HG03066 (cell line): Measurements from ENCODE around the gene XNDC1N.
A peak's percentile ranks its signal among the peaks of the same experiment; 100 is the strongest.
"Not testable (repeated sequence)": the region's sequence is repeated elsewhere in the genome, so short reads cannot be mapped to it uniquely, and the experiment has no call there.

Experiments
- ATAC-seq: cut with Tn5 transposase; IDR thresholded peaks from one replicate; pipeline ENCODE4 v1.9.1; 2021; ENCODE audit warnings: low read depth; ENCODE audit not compliant: unreplicated experiment

XNDC1N gene

DNA sequence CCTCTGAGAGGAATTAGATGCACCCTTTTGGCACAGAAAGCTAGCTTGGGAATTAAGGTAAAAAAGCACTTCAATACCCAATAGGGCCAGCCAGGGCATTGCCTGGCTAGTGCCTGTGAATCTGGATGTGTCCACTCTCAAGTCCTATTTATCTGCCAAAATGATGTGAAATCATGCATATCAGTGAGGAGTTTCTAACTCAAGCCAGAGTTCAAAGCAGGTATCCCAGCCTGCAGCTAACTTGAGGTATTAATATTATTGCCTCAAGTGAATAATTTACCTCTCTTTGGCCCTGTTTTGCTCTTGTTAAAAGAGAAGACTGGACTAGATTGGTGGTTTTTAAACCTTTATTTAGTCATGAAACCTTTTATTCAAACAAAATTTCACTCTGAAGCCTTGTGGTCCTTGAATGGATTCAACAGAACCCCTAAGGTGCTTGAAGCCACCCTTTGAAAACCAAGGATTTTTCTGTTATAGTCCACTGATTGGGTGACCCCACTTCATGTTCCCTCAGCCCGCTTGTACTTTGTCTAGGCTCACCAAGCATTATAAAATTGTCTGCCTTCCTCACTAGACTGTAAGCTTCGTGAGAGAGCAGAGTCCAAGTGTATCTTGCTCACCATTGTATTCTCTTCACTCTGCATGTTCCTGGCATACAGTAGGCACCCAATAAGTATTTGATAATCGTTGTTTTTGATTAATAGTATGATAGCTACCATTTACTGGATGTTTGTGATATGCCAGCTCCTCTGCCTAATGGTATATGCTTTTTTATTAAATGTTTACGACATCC lies 4.9 kb upstream of the XNDC1N start:
- no peak for ATAC-seq

DNA sequence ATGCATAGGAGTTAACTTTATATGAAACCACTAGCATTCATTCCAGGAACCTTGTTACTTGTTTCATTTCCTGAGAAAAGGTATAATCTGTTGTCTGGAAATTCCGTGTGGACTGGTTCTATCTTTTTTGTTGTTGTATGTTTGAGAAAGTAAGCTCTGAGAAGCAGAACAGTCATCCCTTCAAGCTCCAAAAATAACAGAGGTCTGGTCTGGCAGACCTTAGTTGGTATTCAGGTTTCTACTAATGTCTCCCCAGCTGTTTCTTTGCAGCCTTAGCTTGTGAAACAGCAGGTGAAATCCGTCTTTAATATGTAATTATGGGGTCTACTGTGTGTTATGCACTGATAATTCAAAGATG lies 2.8 kb upstream of the XNDC1N start:
- no peak for ATAC-seq

DNA sequence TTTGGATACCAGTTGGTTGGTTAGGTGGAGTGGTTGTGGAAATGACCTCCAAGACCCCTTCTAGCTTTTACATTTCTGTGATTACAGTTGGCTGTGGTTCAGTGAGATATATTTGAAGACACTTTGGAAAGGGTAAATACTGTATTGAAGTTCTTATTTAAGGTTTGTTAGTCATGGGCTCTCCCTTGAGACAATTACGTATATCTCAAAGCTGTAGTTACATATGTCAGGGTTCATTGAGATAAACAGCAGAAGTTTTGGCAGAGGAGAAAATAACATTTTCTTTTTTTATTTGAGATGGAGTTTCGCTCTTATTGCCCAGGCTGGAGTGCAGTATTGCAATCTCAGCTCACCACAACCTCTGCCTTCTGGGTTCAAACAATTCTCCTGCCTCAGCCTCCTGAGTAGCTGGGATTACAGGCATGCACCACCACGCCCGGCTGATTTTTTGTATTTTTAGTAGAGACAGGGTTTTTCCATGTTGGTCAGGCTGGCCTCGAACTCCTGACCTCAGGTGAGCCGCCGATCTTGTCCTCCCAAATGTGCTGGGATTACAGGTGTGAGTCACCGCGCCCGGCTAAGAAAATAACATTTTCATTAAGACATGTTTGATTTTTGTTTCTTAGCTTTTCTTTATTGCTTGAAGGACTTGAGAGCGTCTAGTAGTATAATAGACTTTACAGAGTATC lies 2.3 kb upstream of the XNDC1N start:
- ATAC-seq = no peak

DNA sequence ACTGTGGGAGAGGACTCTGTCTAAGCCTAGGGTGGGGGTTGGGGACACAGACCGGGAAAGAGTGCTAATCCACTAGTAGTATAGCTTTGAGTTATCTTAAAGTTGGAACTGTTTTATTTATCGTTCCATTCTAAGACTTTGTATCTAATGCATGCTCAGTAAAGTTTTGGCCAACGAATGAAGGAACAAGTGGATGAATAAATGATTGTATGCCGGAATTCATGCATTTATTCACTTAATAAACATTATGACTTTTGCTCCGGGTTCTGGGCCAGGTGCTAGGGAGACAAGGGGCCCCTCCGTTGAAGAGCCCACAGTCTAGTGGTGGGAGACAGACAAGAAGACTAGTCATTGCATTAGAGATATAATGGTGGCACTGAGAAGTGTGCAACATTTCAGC lies 1.1 kb upstream of the XNDC1N start:
- no peak for ATAC-seq

DNA sequence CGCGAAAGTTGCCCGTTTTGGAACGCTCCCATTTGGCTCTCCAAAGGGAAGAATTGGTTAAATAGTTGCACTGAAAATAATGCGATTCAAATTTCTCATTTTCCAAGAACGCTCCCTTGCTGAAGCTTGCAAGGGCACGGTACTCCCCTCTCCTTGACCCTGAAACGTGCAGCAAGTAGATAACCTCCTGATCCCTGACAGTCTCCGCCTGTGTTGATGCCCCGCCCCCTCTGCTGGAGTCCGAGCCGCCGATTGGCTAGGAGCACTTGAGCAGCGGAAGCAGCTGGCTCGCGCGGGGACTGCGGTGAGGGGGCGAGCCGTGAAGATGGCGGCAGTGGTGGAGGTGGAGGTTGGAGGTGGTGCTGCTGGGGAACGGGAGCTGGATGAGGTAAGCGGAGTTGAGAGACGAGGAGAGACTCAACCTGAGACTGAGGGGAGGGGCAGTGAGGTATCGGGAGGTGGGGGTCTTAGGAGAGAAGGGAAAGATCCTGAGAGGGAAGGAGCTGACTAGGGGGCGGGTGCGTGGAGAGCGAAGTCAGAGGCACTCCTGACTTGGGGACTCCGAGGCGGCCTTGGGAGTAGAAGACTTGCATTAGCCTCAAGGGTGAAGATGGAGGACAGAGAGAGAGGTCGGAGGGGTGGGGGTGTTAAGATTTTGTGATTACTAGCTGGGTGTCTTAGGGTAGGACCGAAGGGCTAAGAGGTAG lies 496 bp upstream of the XNDC1N start, which contains the start of gene RNF121:
TSS of gene RNF121 (plus strand) at position 310 of the 707 bp plus-strand sequence. CDS start at position 326, 16 bp downstream.
- peak; percentile 78 for ATAC-seq

DNA sequence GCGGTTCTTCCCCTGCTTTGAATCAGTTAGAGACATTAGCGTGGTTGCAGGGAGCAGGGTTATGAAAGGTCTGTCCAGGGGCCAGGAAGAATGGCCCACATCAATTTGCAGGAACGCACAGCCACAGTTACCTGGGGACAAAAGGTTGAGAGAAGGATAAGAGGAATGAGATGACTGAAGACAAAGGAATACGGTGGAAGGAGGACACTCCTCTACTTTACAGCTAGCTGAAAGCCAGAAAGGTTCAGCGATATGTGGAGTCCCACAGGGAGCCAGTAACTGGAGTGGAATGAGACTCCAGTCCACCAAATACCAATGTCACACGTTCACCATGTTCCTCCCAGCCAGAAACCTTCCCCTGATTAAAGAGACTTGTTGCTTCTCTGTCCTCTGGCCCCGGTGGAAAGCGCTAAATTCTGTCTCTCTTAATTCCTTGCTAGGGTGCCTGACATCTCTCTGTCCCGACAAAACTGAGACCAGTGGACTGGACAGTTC lies 10.7 kb downstream of the XNDC1N start:
- no peak for ATAC-seq

DNA sequence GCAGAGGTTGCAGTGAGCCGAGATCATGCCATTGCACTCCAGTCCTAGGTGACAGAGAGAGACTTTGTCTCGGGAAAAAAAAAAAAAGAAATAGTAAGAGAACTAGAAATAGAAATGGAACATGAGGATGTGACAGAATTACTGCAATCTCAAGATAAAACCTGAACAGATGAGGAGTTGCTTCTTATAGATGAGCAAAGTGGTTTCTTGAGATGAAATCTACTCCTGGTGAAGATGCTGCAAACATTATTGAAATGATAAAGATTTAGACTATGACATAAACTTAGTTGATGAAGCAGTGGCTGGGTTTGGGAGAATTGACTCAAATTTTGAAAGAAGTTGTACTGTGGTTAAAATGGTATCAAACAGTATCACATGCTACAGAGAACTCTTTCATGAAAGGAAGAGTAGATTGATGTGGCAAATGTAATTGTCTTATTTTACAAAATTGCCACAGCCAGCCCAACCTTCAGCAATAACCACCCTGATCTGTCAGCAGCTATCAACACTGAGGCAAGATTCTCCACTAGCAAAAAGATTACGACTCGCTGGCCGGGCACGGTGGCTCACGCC lies 13.7 kb downstream of the XNDC1N start:
- no peak for ATAC-seq

DNA sequence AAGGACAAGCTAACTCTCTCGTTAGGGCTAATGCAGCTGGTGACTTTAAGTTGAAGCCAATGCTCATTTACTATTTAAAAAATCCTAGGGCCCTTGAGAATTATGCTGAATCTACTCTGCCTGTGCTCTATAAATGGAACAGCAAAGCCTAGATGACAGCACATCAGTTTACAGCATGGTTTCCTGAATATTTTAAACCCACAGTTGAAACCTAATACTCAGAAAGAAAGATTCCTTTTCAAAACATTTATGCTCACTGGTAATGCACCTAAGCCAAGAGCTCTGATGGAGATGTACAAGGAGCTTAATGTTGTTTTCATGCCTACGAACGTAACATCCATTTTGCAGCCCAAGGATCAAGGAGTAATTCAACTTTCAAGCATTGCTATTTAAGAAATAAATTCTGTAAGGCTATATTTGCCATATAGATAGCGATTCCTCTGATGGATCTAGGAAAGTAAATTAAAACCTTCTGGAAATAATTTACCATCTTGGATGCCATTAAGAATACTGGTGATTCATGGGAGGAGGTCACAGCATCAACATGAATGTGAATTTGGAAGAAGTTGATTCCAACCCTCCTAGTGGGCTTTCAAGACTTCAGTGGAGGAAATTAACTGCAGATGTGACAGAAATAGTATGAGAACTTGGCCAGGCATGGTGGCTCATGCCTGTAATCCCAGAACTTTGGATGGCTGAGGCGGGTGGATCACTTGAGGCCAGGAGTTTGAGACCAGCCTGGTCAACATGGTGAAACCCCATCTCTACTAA lies 14.5 kb downstream of the XNDC1N start:
- no peak for ATAC-seq

DNA sequence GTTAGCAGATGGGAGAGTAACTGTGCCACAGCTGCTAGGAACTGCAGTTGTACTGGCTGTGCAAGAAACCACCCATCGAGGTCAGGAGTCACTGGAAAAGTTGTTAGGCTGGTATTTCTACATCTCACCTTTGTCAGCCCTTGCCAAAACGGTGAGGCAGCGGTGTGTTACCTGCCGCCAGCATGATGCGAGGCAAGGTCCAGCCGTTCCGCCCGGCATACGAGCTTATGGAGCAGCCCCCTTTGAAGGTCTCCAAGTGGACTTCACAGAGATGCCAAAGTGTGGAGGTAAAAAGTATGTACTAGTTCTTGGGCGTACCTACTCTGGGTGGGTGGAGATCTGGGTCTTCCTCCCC lies 16.4 kb downstream of the XNDC1N start:
- not testable (repeated sequence) for ATAC-seq

DNA sequence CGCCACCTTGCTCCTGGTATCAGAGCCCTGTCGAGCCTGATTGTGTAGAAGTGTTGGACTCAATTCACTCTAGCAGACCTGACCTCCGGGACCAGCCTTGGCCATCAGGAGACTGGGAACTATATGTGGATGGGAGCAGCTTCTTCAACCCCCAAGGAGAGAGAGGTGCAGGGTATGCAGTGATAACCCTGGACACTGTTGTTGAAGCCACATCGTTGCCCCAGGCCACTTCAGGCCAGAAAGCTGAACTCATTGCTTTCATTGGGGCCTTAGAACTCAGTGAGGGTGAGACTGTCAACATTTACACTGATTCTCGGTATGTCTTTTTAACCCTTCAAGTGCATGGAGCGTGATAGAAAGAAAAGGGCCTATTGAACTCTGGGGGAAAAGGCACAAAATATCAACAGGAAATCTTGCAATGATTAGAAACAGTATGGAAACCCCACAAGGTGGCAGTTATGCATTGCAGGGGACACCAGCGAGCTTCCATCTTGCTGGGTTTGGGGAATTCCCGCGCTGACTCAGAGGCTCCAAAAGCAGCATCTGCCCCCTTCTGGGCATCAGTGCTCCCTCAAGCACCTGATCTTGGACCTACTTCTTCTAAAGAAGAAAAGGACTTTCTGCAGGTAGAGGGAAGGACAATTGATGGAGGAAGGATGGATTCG lies 16.9 kb downstream of the XNDC1N start:
- not testable (repeated sequence) for ATAC-seq

DNA sequence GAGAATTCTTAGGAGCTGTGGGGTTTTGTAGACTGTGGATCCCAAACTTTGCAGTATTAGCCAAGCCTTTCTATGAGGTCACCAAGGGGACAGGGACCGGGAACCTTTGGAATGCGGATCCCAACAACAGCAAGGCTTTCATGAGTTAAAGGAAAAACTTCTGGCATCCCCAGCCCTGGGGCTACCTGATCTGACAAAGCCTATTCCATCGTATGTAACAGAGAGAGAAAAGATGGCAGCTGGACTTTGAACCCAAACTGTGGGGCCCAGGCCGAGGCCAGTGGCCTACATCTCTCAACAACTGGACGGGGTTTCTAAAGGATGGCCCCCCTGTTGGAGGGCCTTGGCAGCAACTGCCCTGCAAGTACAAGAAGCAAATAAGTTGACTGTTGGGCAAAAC lies 17.6 kb downstream of the XNDC1N start:
- ATAC-seq = not testable (repeated sequence)

DNA sequence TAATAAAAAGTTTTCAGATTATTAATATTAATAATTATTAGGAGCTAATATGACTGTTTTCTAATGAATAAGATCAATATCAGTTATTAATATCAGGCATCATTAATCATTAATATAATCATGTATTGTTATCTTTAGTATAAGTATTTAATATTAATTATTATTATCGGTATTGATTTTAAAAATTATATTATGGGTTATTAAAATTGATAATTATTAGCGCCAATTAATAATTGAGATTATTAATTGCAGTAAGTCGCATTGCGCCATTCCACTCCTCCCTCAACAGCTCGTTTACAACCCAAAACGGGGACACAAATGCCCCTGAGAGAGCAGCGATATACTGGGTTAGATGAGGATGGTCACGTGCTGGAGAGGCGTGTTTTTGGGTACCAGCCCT lies 20.2 kb downstream of the XNDC1N start:
- no peak for ATAC-seq

DNA sequence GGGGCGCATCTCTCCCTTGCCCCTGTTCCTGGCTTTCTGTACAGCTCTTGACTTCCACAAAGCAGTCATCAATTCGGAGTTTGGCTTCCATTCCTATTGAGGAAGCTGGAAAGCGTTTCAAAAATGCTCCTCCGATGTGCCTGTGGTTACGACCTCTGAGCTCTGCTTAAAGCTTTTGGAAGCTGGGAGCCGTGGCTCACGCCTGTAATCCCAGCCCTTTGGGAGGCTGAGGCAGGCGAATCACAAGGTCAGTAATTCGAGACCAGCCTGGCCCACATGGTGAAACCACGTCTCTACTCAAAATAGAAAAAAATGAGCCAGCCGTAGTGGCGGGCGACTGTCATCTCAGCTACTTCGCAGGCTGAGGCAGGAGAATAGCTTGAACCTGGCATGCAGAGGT lies 27.3 kb downstream of the XNDC1N start:
- not testable (repeated sequence) for ATAC-seq

DNA sequence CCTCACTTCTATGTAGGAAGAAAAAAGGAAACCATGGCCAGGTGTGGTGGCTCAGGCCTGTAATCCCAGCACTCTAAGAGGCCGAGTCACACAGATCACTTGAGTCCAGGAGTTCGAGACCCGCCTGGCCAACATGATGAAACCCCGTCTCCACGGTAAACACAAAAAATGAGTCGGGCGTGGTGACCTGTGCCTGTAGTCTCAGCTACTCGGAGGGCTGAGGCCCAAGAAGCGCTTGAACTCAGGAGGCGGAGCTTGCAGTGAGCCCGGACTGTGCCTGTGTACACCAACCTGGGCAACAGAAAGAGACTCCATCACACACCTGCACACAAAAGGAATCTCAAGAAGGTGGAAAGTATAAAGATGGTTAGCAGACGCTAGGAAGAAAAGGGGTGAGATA lies 32.4 kb downstream of the XNDC1N start:
- ATAC-seq = no peak

DNA sequence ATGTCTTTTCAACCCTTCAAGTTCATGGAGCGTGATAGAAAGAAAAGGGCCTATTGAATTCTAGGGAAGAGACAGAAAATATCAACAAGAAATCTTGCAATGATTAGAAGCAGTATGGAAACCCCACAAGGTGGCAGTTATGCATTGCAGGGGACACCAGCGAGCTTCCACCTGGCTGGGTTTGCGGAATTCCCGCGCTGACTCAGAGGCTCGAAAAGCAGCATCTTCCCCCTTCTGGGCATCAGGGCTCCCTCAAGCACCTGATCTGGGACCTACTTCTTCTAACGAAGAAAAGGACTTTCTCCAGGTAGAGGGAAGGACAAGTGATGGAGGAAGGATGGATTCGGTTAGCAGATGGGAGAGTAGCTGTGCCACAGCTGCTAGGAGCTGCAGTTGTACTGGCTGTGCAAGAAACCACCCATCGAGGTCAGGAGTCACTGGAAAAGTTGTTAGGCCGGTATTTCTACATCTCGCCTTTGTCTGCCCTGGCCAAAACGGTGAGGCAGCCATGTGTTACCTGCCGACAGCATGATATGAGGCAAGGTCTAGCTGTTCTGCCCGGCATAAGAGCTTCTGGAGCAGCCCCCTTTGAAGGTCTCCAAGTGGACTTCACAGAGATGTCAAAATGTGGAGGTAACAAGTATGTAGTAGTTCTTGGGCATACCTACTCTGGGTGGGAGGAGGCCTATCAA lies 39.1 kb downstream of the XNDC1N start:
- ATAC-seq = not testable (repeated sequence)

DNA sequence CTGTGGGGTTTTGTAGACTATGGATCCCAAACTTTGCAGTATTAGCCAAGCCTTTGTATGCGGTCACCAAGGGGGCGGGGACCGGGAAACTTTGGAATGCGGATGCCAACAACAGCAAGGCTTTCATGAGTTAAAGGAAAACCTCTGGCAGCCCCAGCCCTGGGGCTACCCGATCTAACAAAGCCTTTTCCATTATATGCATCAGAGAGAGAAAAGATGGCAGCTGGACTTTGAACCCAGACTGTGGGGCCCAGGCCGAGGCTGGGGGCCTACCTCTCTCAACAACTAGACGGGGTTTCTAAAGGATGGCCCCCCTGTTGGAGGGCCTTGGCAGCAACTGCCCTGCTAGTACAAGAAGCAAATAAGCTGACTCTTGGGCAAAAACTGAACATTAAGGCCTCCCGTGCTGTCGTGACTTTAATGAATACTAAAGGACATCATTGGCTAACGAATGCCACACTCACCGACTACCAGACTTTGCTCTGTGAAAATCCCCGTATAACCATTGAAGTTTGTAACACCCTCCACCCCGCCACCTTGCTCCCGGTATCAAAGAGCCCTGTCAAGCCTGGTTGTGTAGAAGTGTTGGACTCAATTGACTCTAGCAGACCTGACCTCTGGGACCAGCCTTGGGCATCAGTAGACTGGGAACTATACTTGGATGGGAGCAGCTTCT lies 39.9 kb downstream of the XNDC1N start:
- ATAC-seq = not testable (repeated sequence)

DNA sequence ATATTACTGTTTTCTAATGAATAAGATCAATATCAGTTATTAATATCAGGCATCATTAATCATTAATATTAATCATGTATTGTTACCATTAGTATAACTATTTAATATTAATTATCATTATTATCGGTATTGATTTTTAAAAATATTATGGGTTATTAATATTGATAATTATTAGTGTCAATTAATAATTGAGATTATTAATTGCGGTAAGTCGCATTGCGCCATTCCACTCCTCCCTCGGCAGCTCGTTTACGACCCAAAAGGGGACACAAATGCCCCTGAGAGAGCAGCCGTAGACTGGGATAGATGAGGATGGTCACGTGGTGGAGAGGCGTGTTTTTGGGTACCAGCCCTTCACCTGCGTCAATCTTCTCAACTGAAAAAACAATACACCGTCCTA lies 42.6 kb downstream of the XNDC1N start:
- not testable (repeated sequence) for ATAC-seq
